NOMO-1 treated with dmso at 0.1 percent for 144 hours (cell line): ENCODE results near the gene SMARCD3.

Experiments
- DNase-seq: peaks from one replicate; lab custom pipeline; 2025; ENCODE audit not compliant: unreplicated experiment; lab: John Stamatoyannopoulos, UW

Gene SMARCD3

GRCh38 chr7:151250181-151251132 lies 2.0 kb upstream of the SMARCD3 start:
- DNase-seq, result no peak

DNA sequence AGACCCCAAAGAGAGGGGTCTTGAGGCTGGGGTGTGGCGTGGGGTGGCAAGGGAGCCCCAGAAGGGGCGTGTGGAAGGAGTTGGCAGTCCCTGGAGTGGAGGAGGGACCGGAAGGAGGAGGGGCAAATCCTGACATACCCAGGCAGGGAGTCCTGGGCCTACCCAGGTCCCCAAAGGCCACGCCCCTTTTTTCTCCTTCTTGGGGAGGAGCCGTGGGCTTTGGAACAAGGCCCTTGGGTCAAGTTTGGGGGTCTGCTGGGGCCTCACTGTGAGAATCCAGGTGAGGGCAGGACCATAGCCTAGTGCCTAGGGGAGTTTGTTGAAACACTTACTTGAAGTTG lies 1.2 kb upstream of the SMARCD3 start:
- no peak for DNase-seq

DNA sequence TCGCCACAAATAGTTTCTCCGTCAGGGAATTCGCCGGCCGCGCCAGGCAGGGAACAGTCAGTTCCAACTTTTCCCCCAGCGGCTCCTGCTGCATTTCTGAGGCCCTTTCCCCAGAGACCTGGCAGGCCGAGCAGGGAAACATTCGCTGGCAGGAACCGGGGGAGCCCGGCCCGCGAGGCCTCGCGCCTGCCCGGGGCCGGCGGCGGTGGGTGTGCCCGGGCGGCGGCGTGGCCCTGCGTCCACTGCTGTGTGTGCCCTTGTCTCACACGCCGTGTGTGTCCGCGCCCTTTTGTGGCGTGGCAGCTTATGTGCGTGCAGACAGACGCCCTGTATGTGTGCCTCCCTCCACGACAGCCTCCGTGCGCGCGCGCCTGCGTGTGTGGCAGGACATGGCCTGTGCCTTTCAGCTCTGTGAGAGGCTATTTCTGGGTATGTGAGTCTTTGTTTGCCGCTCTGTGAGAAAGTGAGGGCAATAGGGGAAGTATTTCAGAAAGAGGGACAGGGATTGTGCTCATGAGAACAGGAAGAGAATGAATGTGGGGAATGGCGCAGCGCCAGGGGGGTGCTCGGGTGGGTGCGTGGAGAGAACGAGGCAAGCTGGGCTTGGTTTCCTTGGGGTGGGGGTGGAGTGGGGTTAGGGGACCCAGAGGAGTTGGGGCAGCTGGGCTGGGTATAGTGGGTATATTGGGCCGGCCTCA lies 689 bp upstream of the SMARCD3 start:
- DNase-seq, result no peak

GRCh38 chr7:151247611-151248345 lies 716 bp downstream of the SMARCD3 start:
- DNase-seq, result no peak

GRCh38 chr7:151246851-151247580 lies 1.5 kb downstream of the SMARCD3 start:
- no peak for DNase-seq

DNA sequence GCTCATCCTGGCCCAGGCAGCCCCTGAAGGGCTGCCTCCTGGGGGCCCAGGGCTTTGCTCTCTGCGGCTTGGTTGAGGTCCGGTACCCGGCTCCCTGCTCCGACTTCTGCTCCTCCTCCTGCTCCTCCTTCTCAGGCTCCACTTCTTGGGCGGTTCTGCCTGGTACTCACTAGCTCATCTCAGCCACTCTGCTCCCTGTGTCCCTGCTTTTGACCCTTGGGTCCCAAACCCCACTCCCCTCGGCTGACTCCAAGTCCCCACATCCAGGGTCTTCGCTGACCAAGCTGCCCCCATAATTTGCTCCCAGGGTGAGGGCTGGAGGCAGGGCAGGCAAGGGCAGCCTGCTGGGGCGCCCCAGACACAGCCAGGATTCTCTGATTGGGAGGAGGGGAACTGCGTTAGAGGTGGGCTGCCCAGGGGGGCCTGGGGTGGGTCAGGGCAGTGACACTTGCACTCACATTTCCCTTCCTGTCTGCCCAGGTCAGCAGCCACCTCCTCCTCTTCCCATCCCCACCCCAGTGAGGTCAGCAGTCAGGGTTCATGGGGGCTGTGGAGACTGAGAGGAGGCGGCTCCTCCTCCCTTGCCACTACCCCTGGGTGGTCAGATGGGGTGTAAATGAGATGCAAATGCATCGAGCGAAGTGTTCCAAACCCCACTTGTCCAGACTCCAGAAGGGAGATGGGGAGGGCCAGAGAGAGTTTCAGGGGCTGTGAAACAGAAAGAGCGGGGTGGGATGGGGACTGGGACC lies 2.2 kb downstream of the SMARCD3 start:
- no peak for DNase-seq

DNA sequence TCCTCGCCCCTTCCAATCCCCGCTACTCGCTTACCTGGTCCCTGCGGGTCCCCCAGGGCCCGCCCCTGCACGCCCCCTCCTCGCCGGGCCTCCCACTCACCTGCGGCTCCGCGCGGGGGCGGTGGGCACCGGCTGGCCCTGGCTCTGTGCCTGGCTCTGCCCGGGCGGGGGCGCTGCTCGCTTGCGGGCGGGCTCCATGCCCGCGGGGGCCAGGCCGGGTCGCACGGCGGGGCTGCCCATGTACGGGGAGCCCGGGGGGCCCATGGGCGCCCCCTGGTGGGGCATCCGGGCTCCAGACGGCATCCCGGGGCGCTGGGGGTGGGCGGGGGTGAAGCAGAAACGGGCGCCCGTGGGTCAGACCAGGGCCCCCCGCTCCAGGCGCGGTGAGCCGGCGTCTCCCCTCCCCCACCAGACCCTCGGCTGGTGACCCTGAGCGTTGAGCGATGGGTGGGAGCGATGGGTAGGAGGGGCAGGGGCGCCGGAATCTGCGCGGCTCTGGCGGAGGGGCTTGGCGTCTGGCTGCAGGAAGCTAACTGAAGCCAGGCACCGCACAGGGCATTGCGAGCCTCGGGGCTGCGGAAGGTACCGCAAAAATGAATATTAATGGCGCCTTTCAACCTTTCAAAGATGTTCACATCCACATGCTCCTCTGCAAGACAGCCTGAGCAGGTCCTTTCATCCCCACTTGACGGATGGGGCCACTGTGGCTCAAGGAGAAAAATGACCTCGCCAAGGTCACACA lies 3.0 kb downstream of the SMARCD3 start:
- DNase-seq, result no peak

GRCh38 chr7:151244841-151245346 lies 3.6 kb downstream of the SMARCD3 start:
- no peak for DNase-seq

- no peak for DNase-seq
Measured at GRCh38 chr7:151244196-151244840, 4.2 kb downstream of the SMARCD3 start.

DNA sequence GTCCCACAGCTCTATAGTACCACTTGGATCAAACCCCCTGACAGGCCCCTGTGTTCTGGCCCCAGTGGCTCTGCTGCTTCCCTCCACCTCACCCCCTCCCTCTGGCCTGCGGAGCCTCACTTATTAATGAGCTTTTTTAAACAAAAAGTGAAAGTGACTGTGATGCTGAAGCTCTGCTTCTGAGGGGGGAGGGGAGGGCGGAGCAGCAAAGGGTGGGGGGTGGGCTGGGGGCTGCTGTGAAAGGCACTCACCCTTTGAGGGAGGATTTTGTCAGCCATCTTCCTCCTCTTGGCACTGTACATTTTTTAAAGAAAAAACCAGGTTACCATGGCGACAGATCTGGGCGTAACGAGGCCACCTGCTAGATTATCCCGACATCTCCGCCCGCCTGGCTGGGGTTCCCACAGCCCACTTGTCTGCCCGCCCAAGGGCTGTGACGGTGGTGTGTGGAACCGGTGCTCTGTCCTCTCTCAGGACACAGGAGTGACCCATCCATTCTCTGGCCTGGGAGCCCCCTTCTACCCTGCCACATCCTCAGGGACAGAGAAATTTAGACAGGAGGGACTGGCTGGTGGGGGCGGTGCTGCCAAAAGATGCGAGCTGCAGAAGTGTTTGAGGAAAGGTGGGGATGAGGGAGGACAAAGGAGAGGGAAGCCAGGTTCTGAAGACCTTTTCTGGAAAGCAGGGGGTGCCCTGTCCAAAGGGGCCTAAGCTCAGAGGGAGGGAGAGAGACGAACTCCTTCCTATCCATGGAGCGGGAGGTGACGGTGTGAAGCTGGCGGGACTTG lies 4.9 kb downstream of the SMARCD3 start:
- no peak for DNase-seq

- DNase-seq, result no peak
Measured at GRCh38 chr7:151243045-151243349, 5.5 kb downstream of the SMARCD3 start.

DNA sequence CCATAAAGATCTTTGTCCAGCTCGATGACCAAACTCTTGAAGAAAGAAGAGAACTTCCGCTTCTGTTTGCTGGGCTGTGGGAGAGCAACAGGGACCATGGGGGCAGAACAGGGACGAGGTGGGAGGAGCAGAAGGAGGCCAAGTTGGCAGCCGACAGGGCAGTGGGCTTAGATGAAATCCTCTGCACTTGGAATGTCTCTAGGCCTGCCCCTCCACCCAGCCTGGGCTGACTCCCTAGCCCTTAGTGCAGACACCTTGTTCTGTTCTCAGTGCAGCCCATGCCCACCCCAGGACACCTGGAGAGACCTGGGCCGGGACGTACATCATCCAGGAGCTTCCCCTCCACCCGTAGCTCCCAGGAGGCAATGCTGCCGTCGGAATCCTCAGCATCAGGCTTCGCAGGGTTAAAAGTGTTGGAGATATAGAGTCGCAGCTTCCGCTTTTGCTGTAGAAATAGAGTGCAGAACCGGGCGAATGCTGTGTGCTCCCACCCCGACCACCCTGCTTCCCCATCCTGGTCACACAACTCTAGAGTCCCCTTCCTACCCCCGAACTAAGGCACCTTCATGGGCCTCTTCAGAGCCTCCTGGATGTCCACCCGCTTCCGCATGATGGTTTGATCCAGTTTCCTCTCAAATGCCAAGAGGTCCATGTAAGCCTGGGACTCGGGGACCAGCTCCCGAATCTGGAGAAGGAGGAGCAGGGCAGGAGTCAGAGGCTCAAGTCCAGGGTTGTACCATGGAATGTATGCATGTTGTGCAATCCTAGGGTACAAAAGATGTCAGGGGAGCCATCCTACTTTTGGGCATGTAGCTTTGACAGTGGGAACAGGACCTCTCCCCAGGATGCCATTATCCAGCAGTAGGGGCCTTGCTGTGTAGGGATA lies 6.1 kb downstream of the SMARCD3 start:
- no peak for DNase-seq

DNA sequence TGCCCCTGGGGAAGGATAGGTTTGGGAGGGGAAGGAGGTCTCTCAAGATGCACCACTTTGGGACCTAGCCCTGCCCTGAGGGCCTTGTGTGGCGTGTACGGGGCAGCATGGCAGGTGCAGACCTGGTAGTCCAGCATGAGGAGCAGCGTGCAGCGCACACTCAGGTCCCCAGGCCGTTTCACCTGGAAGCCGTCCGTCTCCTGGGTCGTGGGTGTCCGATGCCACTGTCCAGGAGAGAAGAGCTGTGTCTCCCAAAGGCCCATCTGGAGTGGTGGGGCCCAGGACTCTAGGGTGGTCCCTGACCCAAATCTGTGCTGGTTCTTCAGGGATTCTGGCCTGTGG lies 6.8 kb downstream of the SMARCD3 start:
- DNase-seq, result no peak

GRCh38 chr7:151240942-151241754 lies 7.3 kb downstream of the SMARCD3 start:
- no peak for DNase-seq

DNA sequence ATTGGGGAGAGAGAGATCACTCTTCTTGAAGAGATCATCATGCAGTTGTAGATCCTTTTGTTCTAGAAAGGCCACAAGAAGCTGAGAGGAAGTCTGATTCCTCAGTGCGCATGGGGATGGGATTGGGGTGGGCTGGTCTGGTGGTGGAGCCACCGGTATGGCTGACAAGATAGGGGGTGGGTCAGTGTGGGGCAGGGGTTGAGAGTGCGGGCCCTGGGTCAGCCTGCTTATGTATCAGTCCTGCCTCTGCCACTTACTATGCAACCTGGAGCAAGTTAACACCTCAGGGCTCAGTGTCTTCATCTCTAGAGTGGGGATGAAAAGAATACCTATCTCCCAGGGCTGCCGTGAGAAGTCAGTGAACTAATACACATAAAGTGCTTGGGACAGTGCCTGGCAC lies 8.0 kb downstream of the SMARCD3 start:
- DNase-seq, result no peak

DNA sequence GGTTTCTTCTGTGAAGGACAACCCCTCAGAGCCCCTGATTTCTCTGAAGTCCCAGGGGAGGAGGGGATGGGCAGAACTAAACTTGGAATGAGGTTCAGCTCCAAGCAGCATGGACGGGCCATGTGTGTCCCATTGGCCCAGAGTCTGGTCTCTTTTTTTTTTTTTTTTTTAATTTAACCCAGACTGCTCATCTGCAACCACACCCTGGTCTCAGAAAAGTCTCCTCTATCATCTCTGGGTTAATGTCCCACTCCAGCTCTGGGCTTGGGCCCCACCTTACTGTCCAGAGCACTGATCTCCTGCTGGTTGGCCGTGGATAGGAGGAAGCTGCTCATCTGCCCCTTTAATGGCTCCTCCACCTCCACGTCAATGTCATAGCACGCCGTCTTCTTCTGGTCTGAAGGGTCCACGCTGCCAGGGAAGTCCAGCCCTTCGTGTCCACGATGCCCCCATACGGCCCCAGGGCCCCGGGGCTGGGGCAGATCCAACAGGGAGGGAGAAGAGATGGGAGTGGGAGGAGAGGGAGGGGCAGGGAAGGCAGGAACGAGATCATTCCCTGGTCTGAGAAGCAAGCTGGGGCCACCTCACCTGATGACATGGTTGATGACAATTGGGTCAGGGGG lies 8.5 kb downstream of the SMARCD3 start:
- DNase-seq, result no peak
